ENCODE measurements around the gene SFN. TPM values are rescaled to one million over a fixed set of nuclear protein-coding genes. Genes with fewer than 3 reads are reported as not detected.

The SFN gene
- total and polyA plus RNA-seq, 2 of the 13 experiments (the other 11 are each of a cell fraction or from before 2014, with no cell fraction given): 4.3 to 5.6 TPM

DNA sequence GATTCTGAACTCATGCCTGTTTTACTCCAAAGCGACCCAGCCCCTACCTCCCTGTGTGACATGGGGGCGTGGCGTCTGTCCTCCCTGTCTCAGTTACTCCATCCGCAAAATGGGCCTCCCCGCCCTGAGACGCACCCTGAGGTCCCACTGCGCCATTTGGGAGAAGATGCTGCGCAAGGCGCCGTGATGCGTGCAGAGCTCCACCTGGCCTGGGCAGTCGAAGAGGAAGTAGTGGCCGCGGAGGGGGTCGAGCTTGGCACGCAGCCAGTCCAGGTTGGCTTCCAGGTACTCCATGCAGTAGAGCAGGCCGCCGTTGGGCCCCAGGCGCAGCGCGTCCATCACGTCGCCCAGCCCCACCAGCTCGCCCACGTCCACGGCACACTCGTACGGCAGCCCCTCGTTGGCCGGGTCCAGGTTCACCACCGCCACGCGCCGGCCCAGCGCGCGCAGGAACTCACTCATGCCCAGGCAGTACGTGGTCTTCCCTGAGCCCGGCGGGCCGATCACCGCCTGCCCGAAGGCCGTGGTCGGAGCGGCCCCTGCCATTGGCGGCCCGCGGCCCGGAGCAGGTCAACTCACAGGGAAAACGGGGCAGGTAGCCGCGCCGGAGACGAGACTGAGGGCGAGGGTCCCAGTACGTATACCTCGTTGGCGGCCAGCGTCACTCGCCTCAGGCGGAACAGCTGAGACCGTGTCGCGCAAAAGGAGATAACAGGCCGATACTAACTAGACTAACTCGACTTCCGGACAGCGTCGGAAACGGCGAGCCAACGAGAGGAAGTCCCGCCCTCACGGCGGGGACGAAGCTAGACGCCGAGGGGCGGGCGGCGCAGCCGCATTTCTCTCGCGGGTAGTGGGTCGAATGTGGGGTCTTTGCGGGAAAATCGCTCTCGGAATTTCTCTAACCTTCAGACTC lies 26.9 kb downstream of the SFN start, which contains the start of gene GPN2 (continued):
- TF ChIP-seq RBM39 (IDR thresholded peaks at IDR 0.05; ENCODE audit: low read depth, low read length, poor library complexity, severe bottlenecking): peak; percentile 84
- no peak for TF ChIP-seq TRIM24 (CRISPR knock-in tag; IDR thresholded peaks at IDR 0.05)
- TF ChIP-seq FLYWCH1 (CRISPR knock-in tag; IDR thresholded peaks at IDR 0.05): no peak
- peak; percentile 76; the same call in 1 of the 2 replicates for TF ChIP-seq NFKB2 (CRISPR knock-in tag; IDR thresholded peaks at IDR 0.05; ENCODE audit: borderline replicate concordance)
- TF ChIP-seq, protein P1, sequence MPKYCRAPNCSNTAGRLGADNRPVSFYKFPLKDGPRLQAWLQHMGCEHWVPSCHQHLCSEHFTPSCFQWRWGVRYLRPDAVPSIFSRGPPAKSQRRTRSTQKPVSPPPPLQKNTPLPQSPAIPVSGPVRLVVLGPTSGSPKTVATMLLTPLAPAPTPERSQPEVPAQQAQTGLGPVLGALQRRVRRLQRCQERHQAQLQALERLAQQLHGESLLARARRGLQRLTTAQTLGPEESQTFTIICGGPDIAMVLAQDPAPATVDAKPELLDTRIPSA (CRISPR knock-in tag; IDR thresholded peaks at IDR 0.05; ENCODE audit: borderline replicate concordance): no peak
- peak; percentile 66 for TF ChIP-seq MYC (CRISPR knock-in tag; IDR thresholded peaks at IDR 0.05; ENCODE audit: borderline replicate concordance)
- peak; percentile 32; the same call in 1 of the 2 replicates for TF ChIP-seq ARNTL (CRISPR knock-in tag; IDR thresholded peaks at IDR 0.05)
- TF ChIP-seq SRY (CRISPR knock-in tag; IDR thresholded peaks at IDR 0.05): peak; percentile 94
- TF ChIP-seq RAD51 (IDR thresholded peaks at IDR 0.05; ENCODE audit: borderline replicate concordance): no peak
- no peak; the same call in 1 of the 2 replicates for TF ChIP-seq MAF1 (CRISPR knock-in tag; IDR thresholded peaks at IDR 0.05; ENCODE audit: borderline replicate concordance)
- 0 out of 2 replicates have a peak, but pooled peaks have one; percentile 40 for TF ChIP-seq ZNF232 (CRISPR knock-in tag; IDR thresholded peaks at IDR 0.05; ENCODE audit: borderline replicate concordance)
- TF ChIP-seq AGO1 (IDR thresholded peaks at IDR 0.05; ENCODE audit: low read depth, low read length, poor library complexity, severe bottlenecking): peak; percentile 92
- no peak for TF ChIP-seq ZNF850 (CRISPR knock-in tag; conservative IDR thresholded peaks at IDR 0.05)
- TF ChIP-seq ZNF230 (CRISPR knock-in tag; IDR thresholded peaks at IDR 0.05): peak; percentile 53
- TF ChIP-seq REPIN1 (CRISPR knock-in tag; IDR thresholded peaks at IDR 0.05; ENCODE audit: borderline replicate concordance, low read depth): peak; percentile 94
- no peak for TF ChIP-seq XBP1 (CRISPR knock-in tag; IDR thresholded peaks at IDR 0.05)
- TF ChIP-seq ZNF766 (CRISPR knock-in tag; IDR thresholded peaks at IDR 0.05; ENCODE audit: borderline replicate concordance): 0 out of 2 replicates have a peak, but pooled peaks have one; percentile 30
- TF ChIP-seq, protein P2, sequence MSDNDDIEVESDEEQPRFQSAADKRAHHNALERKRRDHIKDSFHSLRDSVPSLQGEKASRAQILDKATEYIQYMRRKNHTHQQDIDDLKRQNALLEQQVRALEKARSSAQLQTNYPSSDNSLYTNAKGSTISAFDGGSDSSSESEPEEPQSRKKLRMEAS (IDR thresholded peaks at IDR 0.05): peak; percentile 74
- peak; percentile 67 for TF ChIP-seq DR1 (CRISPR knock-in tag; IDR thresholded peaks at IDR 0.05)
- TF ChIP-seq, protein P3, sequence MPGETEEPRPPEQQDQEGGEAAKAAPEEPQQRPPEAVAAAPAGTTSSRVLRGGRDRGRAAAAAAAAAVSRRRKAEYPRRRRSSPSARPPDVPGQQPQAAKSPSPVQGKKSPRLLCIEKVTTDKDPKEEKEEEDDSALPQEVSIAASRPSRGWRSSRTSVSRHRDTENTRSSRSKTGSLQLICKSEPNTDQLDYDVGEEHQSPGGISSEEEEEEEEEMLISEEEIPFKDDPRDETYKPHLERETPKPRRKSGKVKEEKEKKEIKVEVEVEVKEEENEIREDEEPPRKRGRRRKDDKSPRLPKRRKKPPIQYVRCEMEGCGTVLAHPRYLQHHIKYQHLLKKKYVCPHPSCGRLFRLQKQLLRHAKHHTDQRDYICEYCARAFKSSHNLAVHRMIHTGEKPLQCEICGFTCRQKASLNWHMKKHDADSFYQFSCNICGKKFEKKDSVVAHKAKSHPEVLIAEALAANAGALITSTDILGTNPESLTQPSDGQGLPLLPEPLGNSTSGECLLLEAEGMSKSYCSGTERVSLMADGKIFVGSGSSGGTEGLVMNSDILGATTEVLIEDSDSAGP (CRISPR knock-in tag; IDR thresholded peaks at IDR 0.05; ENCODE audit: borderline replicate concordance): peak; percentile 95
- peak; percentile 78 for TF ChIP-seq ZMYM4 (CRISPR knock-in tag; IDR thresholded peaks at IDR 0.05)
- no peak for TF ChIP-seq NFIB (CRISPR knock-in tag; IDR thresholded peaks at IDR 0.05; ENCODE audit: borderline replicate concordance)
- no peak for TF ChIP-seq TCF7L2 (IDR thresholded peaks at IDR 0.05; ENCODE audit: low read depth, low read length)
- TF ChIP-seq HMGA1 (CRISPR knock-in tag; conservative IDR thresholded peaks at IDR 0.05): no peak
- no peak for TF ChIP-seq ZSCAN22 (CRISPR knock-in tag; IDR thresholded peaks at IDR 0.05)
- TF ChIP-seq, protein P4, sequence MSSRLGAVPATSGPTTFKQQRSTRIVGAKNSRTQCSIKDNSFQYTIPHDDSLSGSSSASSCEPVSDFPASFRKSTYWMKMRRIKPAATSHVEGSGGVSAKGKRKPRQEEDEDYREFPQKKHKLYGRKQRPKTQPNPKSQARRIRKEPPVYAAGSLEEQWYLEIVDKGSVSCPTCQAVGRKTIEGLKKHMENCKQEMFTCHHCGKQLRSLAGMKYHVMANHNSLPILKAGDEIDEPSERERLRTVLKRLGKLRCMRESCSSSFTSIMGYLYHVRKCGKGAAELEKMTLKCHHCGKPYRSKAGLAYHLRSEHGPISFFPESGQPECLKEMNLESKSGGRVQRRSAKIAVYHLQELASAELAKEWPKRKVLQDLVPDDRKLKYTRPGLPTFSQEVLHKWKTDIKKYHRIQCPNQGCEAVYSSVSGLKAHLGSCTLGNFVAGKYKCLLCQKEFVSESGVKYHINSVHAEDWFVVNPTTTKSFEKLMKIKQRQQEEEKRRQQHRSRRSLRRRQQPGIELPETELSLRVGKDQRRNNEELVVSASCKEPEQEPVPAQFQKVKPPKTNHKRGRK (CRISPR knock-in tag; IDR thresholded peaks at IDR 0.05): no peak

Measured in HepG2 (cell line).